Left ventricle myocardium inferior (tissue), 1 donor: ENCODE data around the gene TUBA1B. TPM values are rescaled to one million over a fixed set of nuclear protein-coding genes. Genes with fewer than 3 reads are reported as not detected.

Source experiments
- DNase-seq: peaks from one replicate; pipeline ENCODE4 v3.0.0-alpha.2; 2020
- H3K27ac ChIP-seq: fragments of 200-600 bp; replicated peaks from 2 replicates; pipeline ENCODE4 v1.8.0; 2021
- H3K27me3 ChIP-seq: fragments of 200-600 bp; 2 replicates; pipeline ENCODE4 v1.8.0; 2021; ENCODE audit warnings: low read depth
- H3K36me3 ChIP-seq: fragments of 200-600 bp; 2 replicates; pipeline ENCODE4 v1.8.0; 2021
- H3K4me1 ChIP-seq: fragments of 200-600 bp; 2 replicates; pipeline ENCODE4 v1.8.0; 2021
- H3K4me3 ChIP-seq: fragments of 200-600 bp; 2 replicates; pipeline ENCODE4 v1.8.0; 2021; ENCODE audit warnings: mild to moderate bottlenecking, moderate library complexity
- H3K9me3 ChIP-seq: fragments of 200-600 bp; replicated peaks from 2 replicates; pipeline ENCODE4 v1.8.0; 2021
- intact Hi-C: fragments of 100-400 bp; cut with micrococcal nuclease; formaldehyde crosslinking; loops from one replicate; pipeline ENCODE4 v1.11.0; 2022
- total RNA-seq: library from RNA; stranded (reverse); fragmentation: NEBNext Ultra II Directional; extraction: Animal tissue kit (Norgen Biotek cat#: 25700); gene quantifications from one replicate; pipeline ENCODE4 v1.2.1, GENCODE V29; 2021
- TF ChIP-seq, protein P1 (sequence below): fragments of 200-600 bp; IDR thresholded peaks from 2 replicates; pipeline ENCODE4 v1.8.0; 2021; ENCODE audit warnings: antibody characterized with exemption, mild to moderate bottlenecking, borderline replicate concordance
- donor health status: DM: no; HTN: yes; CAD: no; lungs with severe emphysema.

TUBA1B gene
- total RNA-seq, 1 donor from 2014 or later, result 318 TPM

DNA sequence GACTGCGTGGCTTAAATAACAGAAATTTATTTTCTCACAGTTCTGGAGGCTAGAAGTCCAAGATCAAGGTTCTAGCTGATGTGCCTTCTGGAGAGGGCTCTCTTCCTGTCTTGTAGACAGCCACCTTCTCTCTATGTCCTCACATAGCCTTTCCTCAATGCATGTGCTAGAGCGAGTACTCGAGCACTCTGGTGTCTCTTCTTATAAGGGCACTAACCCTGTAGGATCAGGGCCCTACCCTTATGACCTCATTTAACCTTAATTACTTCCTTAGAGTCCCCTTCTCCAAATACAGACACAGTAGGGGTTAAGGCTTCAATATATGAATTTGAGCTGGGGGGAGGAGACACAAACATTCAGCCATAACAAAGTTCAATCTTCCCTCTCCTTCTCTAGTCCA lies 46.8 kb downstream of the TUBA1B start:
- no peak overlapping the region for H3K27ac ChIP-seq
- no peak for DNase-seq
- H3K4me1 ChIP-seq, result peaks cover 16% of the 10 kb centered on the region
- no peak overlapping the region for H3K4me3 ChIP-seq
- no peaks in the 10 kb centered on the region for H3K9me3 ChIP-seq
- no peaks in the 10 kb centered on the region for H3K36me3 ChIP-seq
- TF ChIP-seq, protein P1, sequence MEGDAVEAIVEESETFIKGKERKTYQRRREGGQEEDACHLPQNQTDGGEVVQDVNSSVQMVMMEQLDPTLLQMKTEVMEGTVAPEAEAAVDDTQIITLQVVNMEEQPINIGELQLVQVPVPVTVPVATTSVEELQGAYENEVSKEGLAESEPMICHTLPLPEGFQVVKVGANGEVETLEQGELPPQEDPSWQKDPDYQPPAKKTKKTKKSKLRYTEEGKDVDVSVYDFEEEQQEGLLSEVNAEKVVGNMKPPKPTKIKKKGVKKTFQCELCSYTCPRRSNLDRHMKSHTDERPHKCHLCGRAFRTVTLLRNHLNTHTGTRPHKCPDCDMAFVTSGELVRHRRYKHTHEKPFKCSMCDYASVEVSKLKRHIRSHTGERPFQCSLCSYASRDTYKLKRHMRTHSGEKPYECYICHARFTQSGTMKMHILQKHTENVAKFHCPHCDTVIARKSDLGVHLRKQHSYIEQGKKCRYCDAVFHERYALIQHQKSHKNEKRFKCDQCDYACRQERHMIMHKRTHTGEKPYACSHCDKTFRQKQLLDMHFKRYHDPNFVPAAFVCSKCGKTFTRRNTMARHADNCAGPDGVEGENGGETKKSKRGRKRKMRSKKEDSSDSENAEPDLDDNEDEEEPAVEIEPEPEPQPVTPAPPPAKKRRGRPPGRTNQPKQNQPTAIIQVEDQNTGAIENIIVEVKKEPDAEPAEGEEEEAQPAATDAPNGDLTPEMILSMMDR, result no peak
- peaks cover 12% of the 10 kb centered on the region for H3K27me3 ChIP-seq
- intact Hi-C loops, result loop anchor here (10.0 kb wide), 1 partner anchor 150 kb away; no protein-coding TSS in a partner anchor

DNA sequence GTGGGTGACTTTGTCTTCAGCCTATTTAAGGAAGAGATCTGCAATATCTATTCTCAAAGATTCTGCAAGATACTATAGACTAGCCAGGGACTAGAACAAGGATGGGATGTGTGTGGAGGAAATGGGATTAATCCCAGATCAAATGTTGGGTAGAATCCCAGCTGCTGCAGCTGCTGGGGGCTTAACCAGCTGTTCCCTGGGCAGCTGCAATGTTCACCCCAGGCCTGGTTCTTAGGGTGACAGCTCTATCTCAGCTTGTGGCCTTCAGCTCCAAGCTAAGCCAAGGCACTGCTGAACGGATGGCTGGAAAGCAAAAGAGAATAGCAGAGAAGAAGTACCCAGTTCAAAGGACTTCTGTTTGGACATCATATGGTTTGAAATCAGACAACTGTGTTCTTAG lies 51.4 kb downstream of the TUBA1B start:
- no peaks in the 10 kb centered on the region for H3K27me3 ChIP-seq
- TF ChIP-seq, protein P1, result no peak
- no peak for DNase-seq
- no peaks in the 10 kb centered on the region for H3K9me3 ChIP-seq
- H3K27ac ChIP-seq, result no peak overlapping the region
- H3K4me1 ChIP-seq, result no peaks in the 10 kb centered on the region
- intact Hi-C loops, result loop anchor here (10.0 kb wide), 1 partner anchor 155 kb away; no protein-coding TSS in a partner anchor
- H3K4me3 ChIP-seq, result no peak overlapping the region
- H3K36me3 ChIP-seq, result no peaks in the 10 kb centered on the region

Other genes starting within 250 kb of the TUBA1B start
- 4.3 TPM for gene FKBP11, start 205.9 kb downstream of the TUBA1B start, total RNA-seq
- 49.6 TPM for gene ARF3, start 173.9 kb downstream of the TUBA1B start, total RNA-seq
- 0.44 TPM for gene WNT10B, start 159.7 kb downstream of the TUBA1B start, total RNA-seq
- gene WNT1, start 153.1 kb downstream of the TUBA1B start, total RNA-seq, result not detected
- gene DDN, start 132.0 kb downstream of the TUBA1B start, total RNA-seq, result 1.4 TPM
- gene PRKAG1, start 112.6 kb downstream of the TUBA1B start, total RNA-seq, result 104 TPM
- 38.5 TPM for gene KMT2D, start 70.6 kb downstream of the TUBA1B start, total RNA-seq
- not detected for gene RHEBL1, start 61.4 kb downstream of the TUBA1B start, total RNA-seq
- 0.41 TPM for gene DHH, start 36.6 kb downstream of the TUBA1B start, total RNA-seq
- gene LMBR1L, start 20.5 kb downstream of the TUBA1B start, total RNA-seq, result 27.5 TPM
- gene TUBA1A, start 57.7 kb upstream of the TUBA1B start, total RNA-seq, result 102 TPM
- 35.0 TPM for gene TUBA1C, start 133.7 kb upstream of the TUBA1B start, total RNA-seq
- gene PRPH, start 163.8 kb upstream of the TUBA1B start, total RNA-seq, result not detected
- gene TROAP, start 191.9 kb upstream of the TUBA1B start, total RNA-seq, result 0.66 TPM
- gene C1QL4, start 205.8 kb upstream of the TUBA1B start, total RNA-seq, result not detected
- gene DNAJC22, start 215.5 kb upstream of the TUBA1B start, total RNA-seq, result 0.08 TPM
- gene SPATS2, start 236.1 kb upstream of the TUBA1B start, total RNA-seq, result 5.9 TPM